NB4 (cell line): ENCODE measurements around the gene ZMPSTE24.

Experiments
- CTCF ChIP-seq: IDR thresholded peaks from one replicate; pipeline ENCODE4 v1.5.1; 2012; ENCODE audit warnings: low read depth, low read length
- MAX ChIP-seq: IDR thresholded peaks from 2 replicates; pipeline ENCODE4 v1.6.1; 2011; ENCODE audit warnings: low read depth, low read length
- MYC ChIP-seq: IDR thresholded peaks from 2 replicates; pipeline ENCODE4 v1.6.1; 2011; ENCODE audit warnings: low read depth, low read length
- POLR2A ChIP-seq: IDR thresholded peaks from 2 replicates; pipeline ENCODE4 v1.6.1; 2011; ENCODE audit warnings: mild to moderate bottlenecking; ENCODE audit not compliant: insufficient read length; ENCODE audit errors: extremely low read depth

GRCh38 chr1:40318476-40318875 lies 60.4 kb downstream of the ZMPSTE24 start:
- TF ChIP-seq CTCF (no peak), POLR2A (no peak), MYC (no peak), MAX (no peak)
